ENCODE results near the gene AP1S1.
"Not testable (repeated sequence)": the region's sequence is repeated elsewhere in the genome, so short reads cannot be mapped to it uniquely, and the experiment has no call there.

The AP1S1 gene

DNA sequence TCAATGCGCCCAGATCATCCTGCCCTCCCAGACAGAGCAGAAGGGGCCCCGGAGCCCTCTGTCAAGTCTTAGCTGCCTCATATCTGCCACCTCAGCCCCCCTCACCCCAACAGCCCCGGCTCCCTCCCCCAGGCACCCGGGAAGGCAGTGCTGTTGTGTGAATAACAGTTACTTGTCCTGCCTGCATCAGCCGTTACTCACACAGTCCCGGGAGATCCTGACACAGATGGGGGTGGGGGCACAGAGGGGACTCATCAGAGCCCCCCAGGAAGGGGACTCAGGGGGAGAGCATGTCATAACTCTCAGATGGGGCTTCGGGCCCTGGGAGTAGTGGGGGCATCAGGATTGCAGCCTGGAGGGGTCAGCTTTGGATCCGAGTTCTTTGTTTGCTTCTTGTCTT lies 39.8 kb upstream of the AP1S1 start:
- Histone ChIP-seq H3K9ac (ENCODE audit: low read length in 2 of 2) (no peak overlapping the region), H3K27ac (ENCODE audit: low read length) (no peak overlapping the region), H3K27me3 (ENCODE audit: control insufficient read depth in 1 of 2, insufficient read depth in 2 of 2, low read length in 2 of 2) (no peaks in the 10 kb centered on the region), H3K36me3 (ENCODE audit: control insufficient read depth in 2 of 2, insufficient read depth in 2 of 2, low read length in 2 of 2) (no peaks in the 10 kb centered on the region), H3K9me3 (ENCODE audit: control insufficient read depth in 2 of 2, low read length in 2 of 2) (no peaks in the 10 kb centered on the region), H3K4me1 (ENCODE audit: control insufficient read depth, insufficient read depth, low read length) (peaks cover 4% of the 10 kb centered on the region), H3K4me3 (ENCODE audit: low read length in 2 of 2) (no peak overlapping the region)

DNA sequence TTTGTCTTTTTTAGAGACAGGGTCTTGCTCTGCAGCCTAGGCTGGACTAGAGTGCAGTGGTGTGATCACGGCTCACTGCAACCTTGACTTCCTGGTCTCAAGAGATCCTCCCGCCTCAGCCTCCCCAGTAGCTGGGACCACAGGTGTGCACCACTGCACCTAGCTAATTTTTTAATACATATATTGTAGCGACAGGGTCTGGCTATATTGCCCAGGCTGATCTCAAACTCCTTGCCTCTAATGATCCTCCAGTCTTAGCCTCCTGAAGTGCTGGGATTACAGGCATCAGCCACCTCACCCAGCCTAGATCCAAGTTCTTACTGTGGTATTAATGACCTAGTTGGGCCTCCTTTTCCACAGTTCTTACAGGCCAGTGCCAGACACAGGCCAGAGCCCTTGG lies 39.1 kb upstream of the AP1S1 start:
- Histone ChIP-seq H3K36me3 (ENCODE audit: control insufficient read depth in 2 of 2, insufficient read depth in 2 of 2, low read length in 2 of 2) (no peaks in the 10 kb centered on the region), H3K9me3 (ENCODE audit: control insufficient read depth in 2 of 2, low read length in 2 of 2) (no peaks in the 10 kb centered on the region), H3K9ac (ENCODE audit: low read length in 2 of 2) (no peak overlapping the region), H3K4me1 (ENCODE audit: control insufficient read depth, insufficient read depth, low read length) (peaks cover 8% of the 10 kb centered on the region), H3K4me3 (ENCODE audit: low read length in 2 of 2) (no peak overlapping the region), H3K27ac (ENCODE audit: low read length) (no peak overlapping the region), H3K27me3 (ENCODE audit: control insufficient read depth in 1 of 2, insufficient read depth in 2 of 2, low read length in 2 of 2) (no peaks in the 10 kb centered on the region)

DNA sequence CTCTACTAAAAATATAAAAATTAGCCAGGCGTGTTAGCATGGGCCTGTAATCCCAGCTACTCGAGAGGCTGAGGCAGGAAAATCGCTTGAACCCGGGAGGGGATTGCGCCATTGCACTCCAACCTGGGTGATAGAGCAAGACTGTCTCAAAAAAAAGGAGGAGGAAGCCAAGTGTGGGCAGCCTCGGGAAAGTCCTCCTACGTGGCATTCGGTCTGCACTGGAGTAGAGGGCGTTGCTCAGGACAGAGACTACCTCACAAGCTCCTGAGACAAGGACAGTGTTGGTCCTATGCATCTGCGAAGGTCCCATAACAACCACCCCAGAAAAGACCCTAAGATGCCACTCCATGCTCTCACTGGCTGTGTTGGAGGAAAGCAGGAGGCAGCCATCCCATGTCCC lies 37.4 kb upstream of the AP1S1 start:
- Histone ChIP-seq H3K27ac (ENCODE audit: low read length) (no peak overlapping the region), H3K4me3 (ENCODE audit: low read length in 2 of 2) (no peak overlapping the region), H3K36me3 (ENCODE audit: control insufficient read depth in 2 of 2, insufficient read depth in 2 of 2, low read length in 2 of 2) (no peaks in the 10 kb centered on the region)

DNA sequence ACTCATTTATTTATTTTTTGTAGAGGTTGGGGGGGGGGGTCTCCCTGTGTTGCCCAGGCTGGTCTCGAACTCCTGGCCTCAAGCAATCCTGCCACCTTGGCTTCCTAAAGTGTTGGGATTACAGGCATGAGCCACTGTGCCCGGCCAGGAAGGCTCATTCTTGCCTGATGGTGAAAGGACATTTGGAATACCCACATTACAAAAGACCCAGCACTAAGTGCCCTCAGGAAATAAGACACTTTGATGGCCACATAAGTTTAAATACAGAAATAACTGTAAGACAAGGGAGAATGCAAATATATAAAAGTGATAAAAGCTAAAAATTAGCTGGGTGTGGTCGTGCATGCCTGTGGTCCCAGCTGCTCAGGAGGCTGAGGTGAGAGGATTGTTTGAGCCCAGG lies 35.4 kb upstream of the AP1S1 start:
- Histone ChIP-seq H3K4me1 (ENCODE audit: control insufficient read depth, insufficient read depth, low read length) (peaks cover 32% of the 10 kb centered on the region), H3K4me3 (ENCODE audit: low read length in 2 of 2) (no peak overlapping the region), H3K27me3 (ENCODE audit: control insufficient read depth in 1 of 2, insufficient read depth in 2 of 2, low read length in 2 of 2) (no peaks in the 10 kb centered on the region), H3K27ac (ENCODE audit: low read length) (no peak overlapping the region), H3K36me3 (ENCODE audit: control insufficient read depth in 2 of 2, insufficient read depth in 2 of 2, low read length in 2 of 2) (no peaks in the 10 kb centered on the region), H3K9ac (ENCODE audit: low read length in 2 of 2) (no peak overlapping the region), H3K9me3 (ENCODE audit: control insufficient read depth in 2 of 2, low read length in 2 of 2) (no peaks in the 10 kb centered on the region)

More for the DNA sequence above, 37.4 kb upstream of the AP1S1 start:
- Histone ChIP-seq H3K9ac (ENCODE audit: low read length in 2 of 2) (no peak overlapping the region), H3K4me1 (ENCODE audit: control insufficient read depth, insufficient read depth, low read length) (peaks cover 16% of the 10 kb centered on the region), H3K9me3 (ENCODE audit: control insufficient read depth in 2 of 2, low read length in 2 of 2) (no peaks in the 10 kb centered on the region), H3K27me3 (ENCODE audit: control insufficient read depth in 1 of 2, insufficient read depth in 2 of 2, low read length in 2 of 2) (no peaks in the 10 kb centered on the region)

DNA sequence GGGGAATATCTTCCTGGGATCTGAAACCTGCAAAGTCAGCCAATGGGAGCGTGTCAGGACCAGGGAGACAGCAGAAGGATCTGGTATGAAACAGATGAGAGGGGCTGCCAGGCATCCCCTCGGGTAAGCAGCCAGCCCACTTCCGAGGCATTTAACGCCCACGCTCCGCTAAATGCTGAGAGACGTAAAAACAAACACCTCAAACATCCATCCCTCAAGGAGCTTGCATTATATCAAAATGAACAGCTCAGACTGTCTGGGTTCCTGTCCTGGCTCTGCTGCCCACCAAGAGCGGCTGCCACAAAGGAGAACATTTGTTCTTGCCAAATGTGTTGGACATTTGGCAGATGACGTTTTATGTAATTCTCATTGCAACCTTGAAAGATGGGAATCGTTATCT lies 34.4 kb upstream of the AP1S1 start:
- peaks cover 32% of the 10 kb centered on the region for H3K4me1 ChIP-seq (ENCODE audit: control insufficient read depth, insufficient read depth, low read length)
- H3K27ac ChIP-seq (ENCODE audit: low read length): no peak overlapping the region
- no peak overlapping the region for H3K4me3 ChIP-seq (ENCODE audit: low read length in 2 of 2)
- H3K9me3 ChIP-seq (ENCODE audit: control insufficient read depth in 2 of 2, low read length in 2 of 2): no peaks in the 10 kb centered on the region
- H3K36me3 ChIP-seq (ENCODE audit: control insufficient read depth in 2 of 2, insufficient read depth in 2 of 2, low read length in 2 of 2): no peaks in the 10 kb centered on the region
- H3K9ac ChIP-seq (ENCODE audit: low read length in 2 of 2): no peak overlapping the region
- no peaks in the 10 kb centered on the region for H3K27me3 ChIP-seq (ENCODE audit: control insufficient read depth in 1 of 2, insufficient read depth in 2 of 2, low read length in 2 of 2)

DNA sequence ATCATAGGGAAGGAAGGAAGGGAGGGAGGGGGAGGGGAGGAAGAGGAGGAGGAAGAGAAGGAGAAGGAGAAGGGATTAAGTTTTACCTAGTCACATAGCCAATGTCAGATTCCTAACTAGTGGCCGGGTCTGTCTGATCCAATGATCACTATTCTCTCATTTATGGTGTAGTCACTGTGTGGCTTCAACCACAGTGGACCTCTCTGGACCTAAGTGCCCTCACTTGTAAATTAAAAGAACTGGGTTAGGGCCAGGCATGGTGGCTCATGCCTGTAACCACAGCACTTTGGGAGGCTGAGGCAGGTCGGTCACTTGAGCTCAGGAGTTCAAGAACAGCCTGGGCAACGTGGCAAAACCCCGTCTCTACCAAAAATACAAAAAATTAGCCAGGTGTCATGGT lies 34.0 kb upstream of the AP1S1 start:
- H3K36me3 ChIP-seq (ENCODE audit: control insufficient read depth in 2 of 2, insufficient read depth in 2 of 2, low read length in 2 of 2): no peaks in the 10 kb centered on the region
- H3K9ac ChIP-seq (ENCODE audit: low read length in 2 of 2): no peak overlapping the region
- no peak overlapping the region for H3K27ac ChIP-seq (ENCODE audit: low read length)
- H3K9me3 ChIP-seq (ENCODE audit: control insufficient read depth in 2 of 2, low read length in 2 of 2): no peaks in the 10 kb centered on the region
- peaks cover 32% of the 10 kb centered on the region for H3K4me1 ChIP-seq (ENCODE audit: control insufficient read depth, insufficient read depth, low read length)
- H3K27me3 ChIP-seq (ENCODE audit: control insufficient read depth in 1 of 2, insufficient read depth in 2 of 2, low read length in 2 of 2): no peaks in the 10 kb centered on the region
- H3K4me3 ChIP-seq (ENCODE audit: low read length in 2 of 2): no peak overlapping the region

DNA sequence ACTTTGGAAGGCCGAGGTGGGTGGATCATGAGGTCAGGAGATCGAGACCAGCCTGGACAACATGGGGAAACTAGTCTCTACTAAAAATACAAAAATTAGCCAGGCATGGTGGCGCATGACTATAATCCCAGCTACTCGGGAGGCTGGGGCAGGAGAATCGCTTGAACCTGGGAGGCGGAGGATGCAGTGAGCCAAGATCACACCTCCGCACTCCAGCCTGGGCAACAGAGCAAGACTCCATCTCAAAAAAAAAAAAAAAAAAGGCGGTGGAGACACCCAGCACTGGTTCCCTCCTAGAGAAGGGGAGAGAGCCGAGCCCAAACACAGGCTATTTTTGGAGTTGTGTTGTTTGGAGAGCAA lies 32.7 kb upstream of the AP1S1 start:
- Histone ChIP-seq H3K27ac (ENCODE audit: low read length) (peak overlapping the region; percentile 91), H3K4me3 (ENCODE audit: low read length in 2 of 2) (peak overlapping the region; percentile 71 to 75), H3K4me1 (ENCODE audit: control insufficient read depth, insufficient read depth, low read length) (peaks cover 42% of the 10 kb centered on the region), H3K9ac (ENCODE audit: low read length in 2 of 2) (peak overlapping the region; percentile 84 to 95)
- not testable (repeated sequence) for H3K27me3 ChIP-seq (ENCODE audit: control insufficient read depth in 1 of 2, insufficient read depth in 2 of 2, low read length in 2 of 2); H3K9me3 ChIP-seq (ENCODE audit: control insufficient read depth in 2 of 2, low read length in 2 of 2); H3K36me3 ChIP-seq (ENCODE audit: control insufficient read depth in 2 of 2, insufficient read depth in 2 of 2, low read length in 2 of 2)

DNA sequence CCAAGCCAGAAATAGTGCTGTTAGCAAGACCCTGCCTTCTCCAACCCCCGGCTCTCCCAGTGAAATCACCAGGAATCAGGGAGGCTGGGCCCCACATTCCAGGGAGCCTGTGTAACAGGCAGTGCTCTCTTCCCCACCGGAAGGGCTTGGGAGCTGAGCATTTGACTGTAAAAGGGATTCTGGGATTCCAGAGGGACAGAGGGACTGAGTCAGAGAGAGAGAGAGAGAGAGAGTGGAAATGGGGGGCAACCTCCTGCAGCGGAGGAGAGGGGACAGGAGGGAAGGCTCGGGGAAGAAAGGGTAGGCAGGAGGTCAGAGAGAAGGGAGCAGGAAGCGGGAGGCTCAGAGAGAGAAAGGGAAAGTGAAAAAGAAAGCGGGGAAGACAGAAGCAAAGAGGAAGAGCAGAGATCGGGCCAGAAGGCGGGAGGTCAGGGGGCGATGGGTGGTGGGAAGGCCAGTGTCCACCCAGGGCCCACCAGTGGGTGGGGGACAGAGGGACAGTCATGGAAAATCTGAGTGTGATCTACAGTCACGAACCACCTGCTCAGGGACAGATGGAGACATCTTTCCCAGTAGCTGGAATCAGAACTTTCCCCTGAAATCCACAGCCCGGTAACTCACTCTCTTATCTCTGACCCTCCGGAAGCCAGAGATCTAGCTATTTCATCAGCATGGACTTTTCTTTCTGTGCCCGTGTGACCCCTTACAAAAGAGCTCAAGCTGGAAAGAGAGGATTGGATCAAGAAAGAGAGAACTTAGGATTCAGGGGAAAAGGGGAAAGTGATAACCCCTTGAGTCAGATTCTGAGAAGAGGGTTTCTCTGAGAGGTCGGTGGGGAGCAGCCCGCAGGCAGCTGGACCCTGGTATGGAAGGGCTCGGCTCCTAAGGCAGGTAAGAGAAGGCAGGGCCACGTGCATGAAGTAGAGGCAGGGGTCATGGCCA lies 32.0 kb upstream of the AP1S1 start:
- Histone ChIP-seq H3K36me3 (ENCODE audit: control insufficient read depth in 2 of 2, insufficient read depth in 2 of 2, low read length in 2 of 2) (no peaks in the 10 kb centered on the region), H3K27me3 (ENCODE audit: control insufficient read depth in 1 of 2, insufficient read depth in 2 of 2, low read length in 2 of 2) (no peaks in the 10 kb centered on the region), H3K27ac (ENCODE audit: low read length) (peak overlapping the region; percentile 91), H3K9me3 (ENCODE audit: control insufficient read depth in 2 of 2, low read length in 2 of 2) (no peaks in the 10 kb centered on the region), H3K9ac (ENCODE audit: low read length in 2 of 2) (peak overlapping the region; percentile 84 to 95), H3K4me1 (ENCODE audit: control insufficient read depth, insufficient read depth, low read length) (peaks cover 49% of the 10 kb centered on the region), H3K4me3 (ENCODE audit: low read length in 2 of 2) (peak overlapping the region; percentile 71 to 75)

DNA sequence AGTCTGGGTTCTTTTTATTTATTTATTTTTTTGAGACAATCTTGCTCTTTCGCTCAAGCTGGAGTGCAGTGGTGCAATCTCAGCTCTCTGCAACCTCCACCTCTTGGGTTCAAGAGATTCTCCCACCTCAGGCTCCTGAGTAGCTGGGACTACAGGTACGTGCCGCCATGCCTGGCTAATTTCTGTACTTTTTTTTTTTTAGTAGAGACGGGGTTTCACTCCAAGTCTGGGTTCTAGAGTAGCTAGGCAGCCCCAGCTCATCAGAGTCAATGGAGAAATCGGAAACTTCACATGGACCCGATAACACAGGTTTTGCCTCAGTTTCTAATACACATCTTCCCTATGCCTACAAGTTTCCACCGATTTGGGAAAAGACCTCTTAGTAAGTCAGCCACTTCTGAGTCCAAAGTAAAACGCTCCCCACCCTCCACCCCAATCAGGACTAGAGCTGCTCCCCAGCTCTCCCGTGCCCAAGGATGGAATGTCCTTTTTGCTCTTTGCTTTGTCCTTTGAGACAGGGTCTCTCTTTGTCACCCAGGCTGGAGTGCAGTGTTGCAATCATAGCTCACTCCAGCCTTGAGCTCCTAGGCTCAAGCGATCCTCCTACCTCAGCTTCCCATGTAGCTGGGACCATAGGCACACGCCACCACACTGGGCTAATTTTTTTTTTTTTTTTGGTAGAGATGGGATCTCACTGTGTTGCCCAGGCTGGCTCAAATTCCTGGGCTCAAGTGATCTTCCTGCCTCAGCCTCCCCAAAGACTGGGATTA lies 31.2 kb upstream of the AP1S1 start:
- no peaks in the 10 kb centered on the region for H3K36me3 ChIP-seq (ENCODE audit: control insufficient read depth in 2 of 2, insufficient read depth in 2 of 2, low read length in 2 of 2)
- peaks cover 48% of the 10 kb centered on the region for H3K4me1 ChIP-seq (ENCODE audit: control insufficient read depth, insufficient read depth, low read length)
- peak overlapping the region; percentile 91 for H3K27ac ChIP-seq (ENCODE audit: low read length)
- peak overlapping the region in 1 of 2 donors; percentile 95 for H3K9ac ChIP-seq (ENCODE audit: low read length in 2 of 2)
- peak overlapping the region; percentile 71 to 75 for H3K4me3 ChIP-seq (ENCODE audit: low read length in 2 of 2)
- H3K27me3 ChIP-seq (ENCODE audit: control insufficient read depth in 1 of 2, insufficient read depth in 2 of 2, low read length in 2 of 2): no peaks in the 10 kb centered on the region
- H3K9me3 ChIP-seq (ENCODE audit: control insufficient read depth in 2 of 2, low read length in 2 of 2): no peaks in the 10 kb centered on the region

DNA sequence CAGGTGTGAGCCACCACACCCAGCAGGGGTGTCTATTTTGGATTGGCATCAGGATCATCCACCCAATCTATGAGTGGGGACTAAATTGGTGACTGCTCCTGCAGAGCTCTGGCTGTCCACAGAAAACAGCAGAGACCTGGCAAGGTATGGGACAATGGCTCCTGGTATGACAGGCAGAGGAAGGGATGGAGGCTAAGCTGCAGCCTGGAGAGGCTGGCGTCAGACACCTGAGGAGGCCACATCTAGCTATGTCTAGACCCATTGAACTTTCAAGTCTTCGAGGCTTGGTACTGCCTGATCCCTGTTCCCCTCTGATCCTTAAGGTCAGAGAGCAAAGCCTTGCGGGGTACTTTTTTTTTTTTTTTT lies 30.6 kb upstream of the AP1S1 start:
- H3K4me3 ChIP-seq (ENCODE audit: low read length in 2 of 2): no peak overlapping the region
- H3K27ac ChIP-seq (ENCODE audit: low read length): no peak overlapping the region
- peaks cover 46% of the 10 kb centered on the region for H3K4me1 ChIP-seq (ENCODE audit: control insufficient read depth, insufficient read depth, low read length)
- no peaks in the 10 kb centered on the region for H3K36me3 ChIP-seq (ENCODE audit: control insufficient read depth in 2 of 2, insufficient read depth in 2 of 2, low read length in 2 of 2)
- H3K27me3 ChIP-seq (ENCODE audit: control insufficient read depth in 1 of 2, insufficient read depth in 2 of 2, low read length in 2 of 2): no peaks in the 10 kb centered on the region
- H3K9ac ChIP-seq (ENCODE audit: low read length in 2 of 2): no peak overlapping the region
- H3K9me3 ChIP-seq (ENCODE audit: control insufficient read depth in 2 of 2, low read length in 2 of 2): no peaks in the 10 kb centered on the region

Data from stomach smooth muscle (tissue), 2 donors.